Motor neuron (in vitro differentiated cells): ENCODE measurements around the gene CTU2. TPM values are rescaled to one million over a fixed set of nuclear protein-coding genes. Genes with fewer than 3 reads are reported as not detected.
A peak's percentile ranks its signal among the peaks of the same experiment; 100 is the strongest.

Experiments used
- ATAC-seq, 8 experiments: fragments of 200-7000 bp; cut with Tn5 transposase; replicated peaks in 6 of 8; 2 replicates each; pipeline ENCODE4 v1.8.0; 2021; ENCODE audit warnings: mild to moderate bottlenecking in 8 of 8, moderate library complexity in 8 of 8
- H3K27ac ChIP-seq, 2 donors: fragments of 250-450 bp; sonication (Bioruptor Pico); 2 replicates each; pipeline ENCODE4 v1.9.0; 2021; ENCODE audit warnings: antibody characterized with exemption in 2 of 2, mild to moderate bottlenecking in 2 of 2, moderate library complexity in 1 of 2
- H3K4me1 ChIP-seq, 2 donors: fragments of 250-450 bp; sonication (Bioruptor Pico); replicated peaks in 1 of 2; 2 replicates each; pipeline ENCODE4 v1.6.1; 2021; ENCODE audit warnings: antibody characterized with exemption in 2 of 2, mild to moderate bottlenecking in 2 of 2, moderate library complexity in 1 of 2
- H3K4me3 ChIP-seq, 5 donors: fragments of 250-450 bp; sonication (Bioruptor Pico); 2 replicates each; pipeline ENCODE4 v1.9.0; 2021; ENCODE audit warnings: antibody characterized with exemption in 5 of 5, mild to moderate bottlenecking in 5 of 5, moderate library complexity in 4 of 5
- WGBS, 10 experiments: fragments of 450-650 bp; shearing (Covaris generic); methylation state at CpG; one replicate each; pipeline ENCODE4 v1.0.0; 2022; 5-methylcytosine and 5-hydroxymethylcytosine counted together
- in situ Hi-C, 9 experiments: fragments of 400-800 bp; cut with MboI; loops; one replicate each; pipeline ENCODE4 v1.15.0; 2021; ENCODE audit warnings: low sequenced_read_pairs in 9 of 9, low pct_unique_long_range_greater_than_20kb in 2 of 9; ENCODE audit not compliant: unreplicated experiment in 9 of 9
- total RNA-seq, 8 experiments: library from RNA; unstranded; fragments of 300-600 nt; gene quantifications; 2 replicates each; pipeline versions ENCODE4 v1.2.3 to v1.2.4, GENCODE V29; 2022

CTU2 gene
- total RNA-seq, 8 experiments from 2014 or later, result 10.5 to 24.1 (median 17.1) TPM

DNA sequence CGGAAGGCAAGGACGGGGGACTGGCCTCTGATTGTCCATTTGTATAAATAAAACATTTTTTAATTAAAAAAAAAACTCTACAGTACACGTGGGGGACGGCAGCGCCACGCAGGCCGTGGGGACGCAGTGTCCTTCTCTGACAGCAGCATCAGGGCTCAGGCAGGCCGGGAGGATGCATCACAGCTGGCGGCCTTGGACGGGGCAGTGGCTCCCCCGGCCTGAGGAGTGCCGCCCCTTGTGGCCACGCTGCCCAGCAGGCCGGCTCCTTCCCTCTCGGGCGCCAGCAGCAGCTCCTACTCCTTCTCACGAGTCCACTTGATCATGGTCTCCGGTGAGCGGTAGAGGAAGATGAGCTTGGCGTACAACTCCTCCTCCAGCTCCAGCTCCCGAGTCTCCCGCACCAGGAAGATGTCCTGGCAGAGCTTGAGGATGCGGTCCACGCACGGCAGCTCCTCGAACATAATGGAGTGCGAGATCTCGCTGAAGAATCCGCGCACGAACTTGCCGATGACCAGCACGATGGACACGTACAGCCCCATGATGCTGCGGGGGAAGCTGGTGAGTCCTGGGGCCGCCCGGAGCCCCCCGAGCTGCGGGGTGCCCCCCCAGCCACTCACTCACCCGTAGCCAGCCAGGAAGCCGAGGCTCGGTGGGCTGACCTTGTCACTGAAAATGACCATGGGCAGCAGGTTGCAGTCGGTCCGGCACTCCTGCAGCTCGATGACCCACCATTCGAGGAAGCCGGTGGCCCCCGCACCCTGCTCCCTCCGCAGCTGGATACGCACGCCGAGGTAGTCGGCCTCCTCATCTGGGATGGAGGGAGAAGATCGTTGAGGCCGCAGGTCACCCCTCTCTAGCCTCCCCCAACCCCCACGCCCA lies 9.2 kb downstream of the CTU2 start:
- no peak overlapping the region for H3K4me3 ChIP-seq

DNA sequence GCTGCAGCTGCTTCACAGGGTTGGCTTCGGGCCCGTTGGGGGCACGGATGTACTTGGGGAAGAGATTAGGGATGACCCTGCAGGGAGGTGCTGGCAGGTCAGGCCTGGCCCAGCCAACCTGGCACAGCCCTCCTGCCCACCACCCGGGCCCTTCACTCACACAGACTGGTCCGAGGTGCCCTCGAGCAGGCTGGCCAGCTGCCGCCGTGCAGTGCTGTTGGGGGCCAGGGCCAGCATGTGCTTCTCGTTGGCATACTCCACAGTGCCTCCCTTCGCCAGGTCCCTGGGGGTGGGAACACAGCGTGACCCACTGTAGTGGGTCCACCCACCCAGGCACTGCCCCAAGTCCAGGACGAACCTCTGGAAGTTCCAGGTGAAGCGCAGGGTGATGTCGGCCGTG lies 9.9 kb downstream of the CTU2 start:
- no peak overlapping the region for H3K4me3 ChIP-seq
- in situ Hi-C loops, result no loop called here
- WGBS, 10 experiments, result 87 to 100% methylated on average over 1 to 3 of the region's 15 CpGs; no CpG with 5 or more reads in 8 of the 10 experiments
- no peaks in the 10 kb centered on the region for H3K4me1 ChIP-seq
- no peak overlapping the region for H3K27ac ChIP-seq
- ATAC-seq, result peak in 3 of 8 experiments; percentile 4 to 10 (median 6)

More for the DNA sequence above, 9.2 kb downstream of the CTU2 start:
- ATAC-seq, result peak in 4 of 8 experiments; percentile 1 to 15 (median 10)
- WGBS, 10 experiments, result 78 to 95% (median 82%) methylated on average over 3 to 8 of the region's 57 CpGs; no CpG with 5 or more reads in 6 of the 10 experiments
- in situ Hi-C loops, result no loop called here
- H3K27ac ChIP-seq, result no peak overlapping the region
- H3K4me1 ChIP-seq, result no peaks in the 10 kb centered on the region

DNA sequence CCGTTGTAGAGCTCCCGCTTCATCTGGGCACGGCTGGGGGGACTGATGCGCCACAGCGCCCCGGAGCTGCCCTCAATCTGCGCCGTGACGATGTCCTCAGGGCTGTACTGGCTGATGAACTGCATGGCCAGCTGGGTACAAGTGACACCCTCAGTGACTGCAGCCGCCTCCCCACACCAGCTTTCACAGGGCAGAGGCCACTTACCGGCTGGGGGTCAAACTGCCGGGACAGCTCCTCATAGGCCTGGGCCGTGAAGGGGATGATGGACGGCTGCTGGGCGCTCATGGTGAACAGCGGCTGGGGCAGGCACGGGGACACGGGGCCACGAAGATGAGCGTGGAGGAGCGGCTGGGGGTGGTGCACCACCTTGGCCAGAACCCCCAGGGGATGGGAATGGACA lies 10.3 kb downstream of the CTU2 start:
- Histone ChIP-seq H3K4me1 (no peaks in the 10 kb centered on the region), H3K4me3 (no peak overlapping the region), H3K27ac (no peak overlapping the region)
- 93 to 100% methylated on average over 1 to 3 of the region's 21 CpGs; no CpG with 5 or more reads in 8 of the 10 experiments for WGBS, 10 experiments
- in situ Hi-C loops, result no loop called here
- peak in 1 of 8 experiments; percentile 1 for ATAC-seq

GRCh38 chr16:88718178-88718577 lies 11.9 kb downstream of the CTU2 start:
- in situ Hi-C loops, result no loop called here
- Histone ChIP-seq H3K4me3 (no peak overlapping the region), H3K4me1 (no peaks in the 10 kb centered on the region), H3K27ac (no peak overlapping the region)
- WGBS, 10 experiments, result 20 to 100% (median 90%) methylated on average over 1 to 11 of the region's 11 CpGs; no CpG with 5 or more reads in 1 of the 10 experiments
- no peak for ATAC-seq

DNA sequence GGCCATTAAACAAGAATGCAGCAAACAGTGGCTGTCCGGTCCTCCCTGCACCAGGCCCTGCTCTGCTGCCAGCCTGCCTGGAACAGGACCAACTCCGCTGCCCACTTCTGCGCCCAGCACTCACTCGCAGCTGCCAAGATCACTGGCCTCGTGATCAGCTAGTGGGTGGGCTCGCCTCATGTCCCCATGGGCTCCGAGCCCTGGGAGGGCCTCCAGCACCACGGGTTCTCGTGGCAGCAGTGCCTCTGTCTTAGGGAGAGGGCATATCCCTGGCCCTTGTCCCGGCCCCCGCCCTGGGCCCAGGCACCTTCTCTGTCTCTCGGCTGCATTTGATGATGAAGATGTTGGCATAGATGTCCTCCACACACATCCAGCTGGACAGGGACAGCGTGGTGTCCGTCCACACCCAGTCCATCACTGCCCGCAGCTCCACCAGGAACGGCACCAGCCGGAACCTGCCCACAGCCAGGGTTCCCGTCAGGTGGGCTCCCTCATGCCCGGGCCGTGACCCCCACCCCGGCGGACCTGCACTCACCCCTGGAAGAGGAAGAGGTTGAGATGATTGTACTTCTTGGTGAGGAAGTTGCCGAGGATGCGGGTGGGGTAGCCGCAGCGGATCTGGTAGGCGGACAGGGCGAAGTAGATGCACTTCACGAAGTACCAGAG lies 13.1 kb downstream of the CTU2 start:
- no peak for ATAC-seq
- Histone ChIP-seq H3K4me3 (no peak overlapping the region), H3K4me1 (no peaks in the 10 kb centered on the region), H3K27ac (no peak overlapping the region)
- WGBS, 10 experiments, result 93 to 100% (median 97%) methylated on average over 1 to 7 of the region's 29 CpGs; no CpG with 5 or more reads in 7 of the 10 experiments
- in situ Hi-C loops, result no loop called here

DNA sequence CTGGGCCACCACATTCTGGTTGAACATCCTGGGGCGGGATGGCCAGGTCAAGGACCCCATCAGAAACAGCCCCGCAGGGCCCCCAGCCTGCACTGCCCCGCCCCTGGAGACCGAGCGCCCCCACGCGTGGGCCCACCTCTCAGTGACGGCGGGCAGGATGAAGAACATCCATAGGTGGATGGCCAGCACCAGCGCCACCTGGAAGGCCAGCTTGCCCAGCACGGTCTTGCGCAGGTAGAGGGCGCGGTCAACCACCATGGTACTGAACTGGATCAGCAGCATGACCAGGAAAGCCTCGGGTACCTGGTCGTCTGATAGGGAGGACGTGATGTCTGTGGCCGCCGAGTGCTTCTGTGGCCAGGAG lies 13.6 kb downstream of the CTU2 start:
- H3K27ac ChIP-seq, result no peak overlapping the region
- in situ Hi-C loops, result no loop called here
- 87 to 90% methylated on average over 2 to 3 of the region's 19 CpGs; no CpG with 5 or more reads in 8 of the 10 experiments for WGBS, 10 experiments
- ATAC-seq, result no peak
- H3K4me1 ChIP-seq, result no peaks in the 10 kb centered on the region
- no peak overlapping the region for H3K4me3 ChIP-seq

DNA sequence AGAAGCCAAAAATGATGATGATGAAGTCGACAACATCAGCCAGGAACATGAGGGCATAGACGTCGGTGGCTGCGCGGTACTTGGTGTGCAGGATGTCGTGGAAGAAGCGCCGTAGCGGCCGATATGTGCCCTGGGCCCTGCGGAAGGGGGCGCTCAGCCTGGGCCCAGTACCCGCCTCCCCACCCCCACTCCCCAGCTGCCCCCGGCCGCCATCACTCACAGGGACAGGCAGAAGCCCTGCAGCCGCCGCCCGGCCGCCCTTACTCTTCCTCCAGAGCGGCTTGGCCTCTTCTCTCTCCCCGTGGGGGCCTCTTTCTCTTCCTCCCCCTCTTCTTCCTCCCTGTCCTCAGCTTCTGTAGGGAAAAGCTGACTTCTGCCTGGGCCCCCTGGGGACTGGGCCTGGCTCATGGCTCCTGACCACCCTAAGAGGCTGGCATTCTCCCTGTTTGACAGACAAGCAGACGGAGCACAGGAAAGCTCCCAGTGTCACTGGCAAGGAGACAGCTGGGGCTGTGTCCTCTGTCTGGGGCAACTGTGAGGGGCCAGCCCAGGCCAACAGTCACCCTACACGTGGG lies 14.2 kb downstream of the CTU2 start:
- Histone ChIP-seq H3K4me1 (no peaks in the 10 kb centered on the region), H3K4me3 (no peak overlapping the region), H3K27ac (no peak overlapping the region)
- WGBS, 10 experiments, result no CpG with 5 or more reads among the region's 23 CpGs
- in situ Hi-C loops, result no loop called here
- ATAC-seq, result no peak

GRCh38 chr16:88721236-88721635 lies 14.9 kb downstream of the CTU2 start:
- WGBS, 10 experiments, result 100% methylated on average over 1 to 2 of the region's 17 CpGs; no CpG with 5 or more reads in 8 of the 10 experiments
- no peak for ATAC-seq
- in situ Hi-C loops, result no loop called here
- H3K4me3 ChIP-seq, result no peak overlapping the region
- no peaks in the 10 kb centered on the region for H3K4me1 ChIP-seq
- no peak overlapping the region for H3K27ac ChIP-seq

DNA sequence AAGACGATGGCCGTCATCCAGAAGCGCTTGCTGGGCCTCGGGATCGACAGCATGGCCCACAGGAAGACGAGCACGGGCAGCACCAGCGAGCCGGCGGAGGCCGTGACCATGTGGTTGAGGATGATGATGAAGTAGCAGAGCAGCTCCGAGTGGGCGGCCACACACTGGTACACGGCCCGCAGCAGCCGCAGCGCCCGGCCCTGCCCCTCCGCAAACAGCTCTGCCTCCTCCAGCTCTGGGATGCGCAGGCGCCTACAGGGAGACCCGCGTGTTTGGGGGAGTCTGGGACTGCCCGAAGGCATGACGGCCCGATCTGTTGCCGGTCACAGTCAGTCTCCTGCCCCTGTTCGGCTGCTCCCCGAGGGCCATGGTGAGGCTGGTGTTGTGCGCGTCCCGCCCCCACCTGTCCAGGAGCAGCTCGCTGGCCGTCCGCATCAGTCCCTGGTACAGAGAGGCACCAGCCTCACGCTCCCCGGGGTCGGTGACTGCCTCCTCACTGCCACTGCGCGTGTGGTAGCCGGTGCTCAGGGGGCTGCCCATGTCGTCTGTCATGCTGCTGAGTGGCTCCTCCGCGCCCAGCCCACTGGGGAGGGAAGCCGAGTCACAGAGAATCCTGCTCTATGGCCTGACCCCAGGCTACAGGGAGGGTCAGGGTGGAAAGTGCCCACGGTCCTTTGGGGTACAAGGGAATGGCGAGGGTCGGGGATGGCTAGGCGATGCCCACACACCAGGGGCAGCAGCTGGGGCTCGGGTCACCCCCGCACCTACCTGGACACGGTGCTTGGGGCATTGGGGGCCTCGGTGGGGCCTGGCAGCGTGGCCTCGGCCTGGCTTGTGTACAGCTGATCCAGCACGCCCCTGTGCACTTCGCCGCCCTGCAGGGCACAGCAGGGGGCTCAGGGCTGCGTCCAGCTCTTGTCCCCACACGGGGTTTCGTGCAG lies 15.8 kb downstream of the CTU2 start:
- H3K27ac ChIP-seq, result no peak overlapping the region
- in situ Hi-C loops, result no loop called here
- no peak overlapping the region for H3K4me3 ChIP-seq
- 87 to 98% (median 93%) methylated on average over 10 to 17 of the region's 61 CpGs; no CpG with 5 or more reads in 7 of the 10 experiments for WGBS, 10 experiments
- H3K4me1 ChIP-seq, result no peaks in the 10 kb centered on the region
- ATAC-seq, result peak in 3 of 8 experiments; percentile 2 to 4 (median 3)

DNA sequence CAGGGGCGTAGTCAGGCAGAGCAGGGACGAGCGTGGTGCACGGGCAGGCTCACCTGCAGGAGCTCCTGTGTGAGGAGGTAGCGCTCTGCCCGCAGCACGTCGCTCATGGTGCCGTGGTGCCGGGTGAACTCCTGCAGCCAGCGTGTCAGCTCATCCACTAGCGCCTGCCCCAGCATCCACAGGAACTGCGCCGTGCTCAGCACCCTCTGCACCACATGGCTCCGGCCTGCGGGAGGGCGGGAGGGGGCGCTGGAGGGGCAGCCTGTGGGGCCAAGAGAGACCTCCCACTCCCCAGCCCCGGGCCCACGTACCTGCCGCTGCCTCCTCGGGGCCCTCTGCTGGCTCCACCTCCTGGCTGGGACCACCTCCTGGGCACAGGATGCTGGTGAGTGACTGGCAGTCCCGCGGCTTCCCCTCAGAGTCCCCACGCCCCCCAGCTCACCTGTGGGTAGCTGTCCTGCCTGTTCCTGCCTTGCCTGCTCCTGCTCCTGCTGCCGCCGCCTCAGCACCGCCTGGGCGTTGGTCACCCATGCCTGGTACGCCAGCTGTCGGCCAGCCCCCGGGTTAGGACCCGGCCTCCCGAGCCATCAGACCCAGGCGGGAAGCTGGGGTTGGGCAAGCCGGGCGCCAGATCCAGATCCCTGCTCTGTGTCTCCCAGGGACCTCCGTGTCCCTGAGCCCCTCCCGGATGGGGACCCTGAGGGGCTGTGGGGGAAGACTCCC lies 16.6 kb downstream of the CTU2 start:
- in situ Hi-C loops, result no loop called here
- no peak for ATAC-seq
- Histone ChIP-seq H3K4me3 (no peak overlapping the region), H3K4me1 (peaks cover 4 to 5% of the 10 kb centered on the region in 2 donors), H3K27ac (no peak overlapping the region)
- WGBS, 10 experiments, result 93 to 100% (median 100%) methylated on average over 2 to 6 of the region's 39 CpGs; no CpG with 5 or more reads in 5 of the 10 experiments

GRCh38 chr16:88723507-88723887 lies 17.2 kb downstream of the CTU2 start:
- 92 to 100% (median 100%) methylated on average over 2 of the region's 8 CpGs; no CpG with 5 or more reads in 7 of the 10 experiments for WGBS, 10 experiments
- in situ Hi-C loops, result no loop called here
- ATAC-seq, result no peak
- H3K4me3 ChIP-seq, result no peak overlapping the region
- H3K27ac ChIP-seq, result no peak overlapping the region
- peaks cover 5 to 7% of the 10 kb centered on the region in 2 donors for H3K4me1 ChIP-seq

DNA sequence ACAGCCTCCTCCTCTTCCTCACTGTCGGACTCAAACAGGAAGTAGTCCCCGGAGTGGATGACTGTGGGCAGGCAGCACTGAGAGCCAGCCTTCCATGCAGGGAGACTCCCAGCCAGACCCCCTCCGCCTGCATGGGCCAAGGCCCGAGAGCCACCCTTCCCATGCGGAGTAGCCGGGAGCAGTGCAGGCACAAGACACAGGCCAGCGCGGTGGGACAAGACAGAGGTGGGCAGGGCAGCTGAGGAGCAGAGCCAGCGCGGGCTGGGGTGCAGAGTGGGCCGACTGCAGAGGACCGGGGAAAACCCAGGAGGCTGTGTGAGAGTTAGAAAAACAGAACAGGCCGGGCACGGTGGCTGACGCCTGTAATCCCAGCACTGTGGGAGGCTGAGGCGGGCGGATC lies 17.6 kb downstream of the CTU2 start:
- H3K4me3 ChIP-seq, result no peak overlapping the region
- peaks cover 5 to 7% of the 10 kb centered on the region in 2 donors for H3K4me1 ChIP-seq
- 70 to 100% (median 88%) methylated on average over 1 to 5 of the region's 17 CpGs; no CpG with 5 or more reads in 5 of the 10 experiments for WGBS, 10 experiments
- no peak for ATAC-seq
- no peak overlapping the region for H3K27ac ChIP-seq
- in situ Hi-C loops, result no loop called here
